HG03175 (cell line): ENCODE measurements around the gene SLC34A2.
"Not testable (repeated sequence)": the region's sequence is repeated elsewhere in the genome, so short reads cannot be mapped to it uniquely, and the experiment has no call there.

ENCODE experiments used
- ATAC-seq: cut with Tn5 transposase; IDR thresholded peaks from one replicate; pipeline ENCODE4 v1.9.1; 2021; ENCODE audit warnings: mild to moderate bottlenecking, moderate library complexity; ENCODE audit not compliant: unreplicated experiment

Gene SLC34A2

GRCh38 chr4:25658777-25659176 is 3.1 kb downstream of the SLC34A2 start:
- no peak for ATAC-seq

GRCh38 chr4:25661441-25661840 is 5.8 kb downstream of the SLC34A2 start:
- not testable (repeated sequence) for ATAC-seq

- no peak for ATAC-seq
Observed at GRCh38 chr4:25662306-25662705, 6.7 kb downstream of the SLC34A2 start.

GRCh38 chr4:25663781-25664180 is 8.1 kb downstream of the SLC34A2 start:
- ATAC-seq, result no peak

DNA sequence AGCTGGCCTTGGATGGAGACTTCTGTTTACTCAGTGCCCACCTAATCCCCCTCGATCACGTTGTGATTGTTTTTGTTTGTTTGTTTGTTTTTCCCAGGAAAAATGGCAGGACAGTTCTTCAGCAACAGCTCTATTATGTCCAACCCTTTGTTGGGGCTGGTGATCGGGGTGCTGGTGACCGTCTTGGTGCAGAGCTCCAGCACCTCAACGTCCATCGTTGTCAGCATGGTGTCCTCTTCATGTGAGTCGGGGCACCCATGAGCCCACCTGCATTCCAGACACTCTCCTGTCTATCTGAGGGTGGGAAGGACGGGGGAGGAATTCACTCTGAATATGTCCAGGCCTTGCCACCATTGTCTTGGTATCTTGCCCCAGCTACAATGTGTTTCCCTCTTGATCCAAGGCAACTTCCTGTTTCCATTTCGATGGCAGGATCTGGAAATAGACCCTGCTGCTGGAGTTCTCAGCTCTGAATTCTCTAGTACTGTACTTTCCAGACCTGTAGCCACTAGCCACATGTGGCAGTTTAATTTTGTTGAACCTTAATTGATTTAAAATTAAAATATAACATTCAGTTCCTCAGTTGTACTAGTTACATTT is 10.5 kb downstream of the SLC34A2 start:
- ATAC-seq, result no peak

DNA sequence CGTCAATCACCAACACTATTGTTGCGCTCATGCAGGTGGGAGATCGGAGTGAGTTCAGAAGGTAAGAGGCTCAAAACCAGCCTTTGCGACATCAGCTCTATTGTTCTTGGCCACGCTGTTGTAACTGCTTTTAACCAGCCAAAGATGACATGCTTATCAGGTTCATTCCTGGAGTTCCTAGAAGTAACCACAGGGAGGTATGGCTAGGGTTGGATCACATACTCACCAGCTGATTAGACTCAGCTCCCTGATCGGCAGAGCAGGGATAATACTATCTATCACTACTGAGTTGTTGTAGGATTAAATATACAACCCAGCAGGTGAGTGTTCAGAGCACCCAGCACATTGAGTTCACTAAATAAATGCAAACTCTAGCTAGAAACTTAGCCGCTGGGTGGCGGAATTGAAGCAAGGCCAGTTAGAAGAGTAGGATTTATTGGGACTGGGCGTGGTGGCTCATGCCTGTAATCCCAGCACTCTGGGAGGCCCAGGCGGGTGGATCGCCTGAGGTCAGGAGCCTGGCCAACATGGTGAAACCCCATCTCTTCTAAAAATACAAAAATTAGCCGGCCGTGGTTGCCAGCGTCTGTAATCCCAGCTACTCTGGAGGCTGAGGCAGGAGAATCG is 12.4 kb downstream of the SLC34A2 start:
- no peak for ATAC-seq

DNA sequence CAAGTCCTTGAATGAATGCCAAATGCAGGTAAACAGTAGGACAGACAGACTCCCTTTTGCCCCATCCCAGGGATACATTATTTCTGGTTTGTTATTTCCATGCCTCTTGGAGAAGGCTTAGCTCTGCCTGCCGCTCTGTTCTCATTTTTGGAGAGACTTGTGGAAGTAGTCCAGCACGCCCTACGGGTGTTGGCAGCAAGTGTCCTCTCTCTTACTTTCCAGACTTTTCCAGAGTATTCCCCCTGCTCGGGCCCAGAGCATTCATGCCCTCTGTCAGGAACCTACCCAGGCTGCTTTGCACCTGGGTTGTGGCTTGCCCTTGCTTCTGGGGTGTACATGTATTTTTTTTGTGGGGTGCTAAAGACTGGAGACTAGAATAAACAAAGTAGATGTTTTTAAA is 15.3 kb downstream of the SLC34A2 start:
- ATAC-seq, result no peak

DNA sequence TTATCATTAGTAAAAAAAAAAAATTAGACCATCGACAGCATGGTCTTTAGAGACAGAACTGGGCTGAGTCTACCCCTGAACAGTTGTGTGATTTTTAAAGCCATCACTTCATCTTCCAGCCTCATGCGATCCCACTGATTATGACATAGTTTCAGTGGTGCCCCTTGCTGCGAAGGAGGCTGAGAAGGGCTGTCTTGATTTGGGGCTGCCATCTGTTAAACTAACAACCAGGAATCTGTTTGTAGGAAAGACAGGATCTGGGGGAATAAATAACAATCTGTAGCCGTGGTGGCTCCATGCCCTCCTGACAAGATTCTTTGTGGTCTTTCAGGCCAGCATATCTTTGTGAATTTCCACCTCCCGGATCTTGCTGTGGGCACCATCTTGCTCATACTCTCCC is 17.1 kb downstream of the SLC34A2 start:
- no peak for ATAC-seq

- ATAC-seq, result no peak
Observed at GRCh38 chr4:25674386-25674785, 18.7 kb downstream of the SLC34A2 start.

- ATAC-seq, result no peak
Observed at GRCh38 chr4:25676221-25676620, 20.6 kb downstream of the SLC34A2 start.

DNA sequence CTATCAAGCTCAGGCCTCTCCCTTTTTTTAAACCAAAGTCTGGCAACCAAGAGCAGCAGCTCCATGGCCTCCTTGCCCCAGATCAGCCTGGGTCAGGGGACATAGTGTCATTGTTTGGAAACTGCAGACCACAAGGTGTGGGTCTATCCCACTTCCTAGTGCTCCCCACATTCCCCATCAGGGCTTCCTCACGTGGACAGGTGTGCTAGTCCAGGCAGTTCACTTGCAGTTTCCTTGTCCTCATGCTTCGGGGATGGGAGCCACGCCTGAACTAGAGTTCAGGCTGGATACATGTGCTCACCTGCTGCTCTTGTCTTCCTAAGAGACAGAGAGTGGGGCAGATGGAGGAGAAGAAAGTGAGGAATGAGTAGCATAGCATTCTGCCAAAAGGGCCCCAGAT is 21.5 kb downstream of the SLC34A2 start:
- ATAC-seq, result no peak

DNA sequence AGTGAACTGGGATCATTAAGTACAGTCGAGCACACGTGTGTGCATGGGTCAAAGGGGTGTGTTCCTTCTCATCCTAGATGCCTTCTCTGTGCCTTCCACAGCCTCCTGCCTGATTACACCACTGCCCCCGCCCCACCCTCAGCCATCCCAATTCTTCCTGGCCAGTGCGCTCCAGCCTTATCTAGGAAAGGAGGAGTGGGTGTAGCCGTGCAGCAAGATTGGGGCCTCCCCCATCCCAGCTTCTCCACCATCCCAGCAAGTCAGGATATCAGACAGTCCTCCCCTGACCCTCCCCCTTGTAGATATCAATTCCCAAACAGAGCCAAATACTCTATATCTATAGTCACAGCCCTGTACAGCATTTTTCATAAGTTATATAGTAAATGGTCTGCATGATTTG is 22.3 kb downstream of the SLC34A2 start:
- no peak for ATAC-seq

DNA sequence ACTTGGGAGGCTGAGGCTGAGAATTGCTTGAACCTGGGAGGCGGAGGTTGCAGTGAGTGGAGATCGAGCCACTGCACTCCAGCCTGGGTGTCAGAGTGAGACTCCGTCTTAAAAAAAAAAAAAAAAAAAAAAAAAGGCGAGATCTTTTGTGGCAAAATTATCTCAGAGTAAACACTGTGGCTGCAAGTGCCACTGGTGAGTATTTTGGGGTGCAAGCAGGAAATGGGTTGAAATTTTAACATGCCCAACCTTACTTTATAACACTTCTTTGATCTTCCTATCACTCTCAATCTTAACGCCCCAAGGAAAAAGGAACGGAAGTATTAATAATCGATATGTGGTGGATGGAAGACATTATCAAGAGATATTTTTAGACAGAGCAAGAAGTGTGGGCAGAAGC is 32.1 kb downstream of the SLC34A2 start:
- ATAC-seq, result no peak

DNA sequence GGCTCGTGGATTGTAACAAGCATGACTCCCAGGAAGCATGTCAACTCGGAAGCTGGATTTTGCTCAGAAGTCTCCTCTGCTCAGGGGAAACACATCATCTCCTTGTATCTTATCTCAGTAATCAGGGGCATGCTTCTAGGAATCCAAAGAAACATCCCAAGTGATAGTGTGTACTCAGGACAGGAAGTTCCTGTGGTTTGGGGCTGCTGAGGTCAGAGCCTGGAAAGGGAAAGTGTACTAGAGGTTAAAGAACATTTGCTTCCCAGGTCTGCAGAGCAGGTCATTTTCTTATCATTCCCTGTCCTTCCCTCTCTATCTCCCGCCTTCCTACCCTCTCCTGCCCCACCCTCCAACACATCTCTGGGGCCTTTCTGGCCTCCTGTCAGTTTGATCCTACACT is 38.8 kb downstream of the SLC34A2 start:
- ATAC-seq, result no peak

GRCh38 chr4:25696409-25696808 is 40.8 kb downstream of the SLC34A2 start:
- no peak for ATAC-seq

GRCh38 chr4:25697516-25697915 is 41.9 kb downstream of the SLC34A2 start:
- ATAC-seq, result no peak

GRCh38 chr4:25700661-25701060 is 45.0 kb downstream of the SLC34A2 start:
- ATAC-seq, result no peak

- ATAC-seq, result no peak
Observed at GRCh38 chr4:25702848-25703247, 47.2 kb downstream of the SLC34A2 start.

- no peak for ATAC-seq
Observed at GRCh38 chr4:25703731-25704388, 48.2 kb downstream of the SLC34A2 start.

GRCh38 chr4:25704516-25704915 is 48.9 kb downstream of the SLC34A2 start:
- ATAC-seq, result no peak

GRCh38 chr4:25710637-25711036 is 55.0 kb downstream of the SLC34A2 start:
- no peak for ATAC-seq

- no peak for ATAC-seq
Observed at GRCh38 chr4:25712611-25713010, 57.0 kb downstream of the SLC34A2 start.
